ENCODE measurements around the gene KCNMA1.

The KCNMA1 gene

DNA sequence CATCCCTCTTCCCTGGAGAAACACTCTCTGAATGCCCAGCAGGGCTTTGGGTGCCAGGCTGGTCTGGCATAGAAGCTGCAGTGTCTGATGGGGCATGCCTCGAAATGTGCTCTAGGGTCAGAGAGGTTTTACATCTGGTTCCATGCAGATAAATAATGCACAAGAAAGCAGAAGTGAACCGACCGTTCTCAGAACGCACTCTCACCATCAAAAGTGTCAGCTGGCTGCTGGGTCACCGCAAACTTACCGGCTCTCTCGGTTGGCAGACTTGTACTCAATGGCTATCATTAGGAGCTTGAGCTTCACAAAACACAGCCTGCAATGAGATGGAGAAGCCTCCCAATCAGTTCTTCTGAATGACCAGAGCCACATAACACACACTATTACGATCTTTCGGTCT is 610.0 kb downstream of the KCNMA1 start:
- Histone ChIP-seq H2BK5ac (ENCODE audit: low read depth, low read length, poor library complexity, severe bottlenecking) (no peak overlapping the region), H3K27me3 (ENCODE audit: control insufficient read depth in 1 of 2, insufficient read depth in 1 of 2, low read length in 2 of 2) (no peaks in the 10 kb centered on the region), H4K91ac (ENCODE audit: low read length) (no peak overlapping the region), H2BK120ac (ENCODE audit: low read depth, low read length) (no peak overlapping the region), H3K4ac (ENCODE audit: low read depth in 1 of 2, low read length in 2 of 2) (no peak overlapping the region), H2AK5ac (ENCODE audit: low read length, severe bottlenecking) (no peak overlapping the region), H3K4me1 (ENCODE audit: control insufficient read depth, insufficient read depth, low read depth, low read length) (no peaks in the 10 kb centered on the region), H3K14ac (ENCODE audit: low read length in 2 of 2) (no peak overlapping the region), H3K9me3 (ENCODE audit: control insufficient read depth, low read length) (no peaks in the 10 kb centered on the region), H3K4me2 (ENCODE audit: low read length, poor library complexity, severe bottlenecking) (no peak overlapping the region), H3K18ac (ENCODE audit: low read depth in 1 of 2, low read length in 2 of 2) (no peak overlapping the region), H3K79me1 (replicated peaks; ENCODE audit: low read length, poor library complexity, severe bottlenecking) (no peaks in the 10 kb centered on the region), H3K9ac (ENCODE audit: low read length) (no peak overlapping the region), H2BK15ac (ENCODE audit: low read depth, poor library complexity, severe bottlenecking) (no peak overlapping the region), H4K8ac (ENCODE audit: low read length) (no peak overlapping the region), H3K36me3 (ENCODE audit: control insufficient read depth in 1 of 2, insufficient read depth in 2 of 2, low read depth in 1 of 2, low read length in 2 of 2) (no peaks in the 10 kb centered on the region), H2AFZ (ENCODE audit: low read depth, low read length) (no peak overlapping the region), H3K23ac (ENCODE audit: low read length in 2 of 2) (no peak overlapping the region), H3K4me3 (ENCODE audit: insufficient read depth in 1 of 2, low read depth in 1 of 2, low read length in 2 of 2) (no peak overlapping the region), H3K27ac (ENCODE audit: low read length, poor library complexity, severe bottlenecking) (no peak overlapping the region), H2BK12ac (ENCODE audit: low read length in 2 of 2) (no peak overlapping the region)
- WGBS, result 91% methylated on average over 9 of the region's 9 CpGs
- no peak for DNase-seq

DNA sequence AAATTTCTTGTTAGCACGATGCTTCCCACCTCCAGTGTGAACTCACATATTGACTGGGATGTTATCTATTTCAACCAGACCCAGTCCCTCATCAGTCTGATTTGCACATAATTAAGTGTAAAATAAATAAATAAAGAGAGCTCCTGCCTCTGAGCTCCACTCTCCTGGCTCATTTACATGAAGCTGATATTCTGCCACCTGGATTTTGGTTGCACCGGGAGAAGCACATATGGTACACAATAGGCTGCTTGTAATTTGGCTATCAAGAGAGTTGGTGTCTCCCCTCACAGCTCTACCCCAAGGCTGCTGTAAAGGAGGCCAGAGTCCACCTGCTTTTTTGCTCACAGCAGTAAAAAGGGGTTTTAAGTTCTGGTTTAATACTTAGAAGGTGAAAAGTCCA is 610.5 kb downstream of the KCNMA1 start:
- H3K9ac ChIP-seq (ENCODE audit: low read length), result no peak overlapping the region
- no peak overlapping the region for H3K23ac ChIP-seq (ENCODE audit: low read length in 2 of 2)
- no peaks in the 10 kb centered on the region for H3K27me3 ChIP-seq (ENCODE audit: control insufficient read depth in 1 of 2, insufficient read depth in 1 of 2, low read length in 2 of 2)
- H3K9me3 ChIP-seq (ENCODE audit: control insufficient read depth, low read length), result no peaks in the 10 kb centered on the region
- no peak overlapping the region for H3K4ac ChIP-seq (ENCODE audit: low read depth in 1 of 2, low read length in 2 of 2)
- 100% methylated on average over 2 of the region's 2 CpGs for WGBS
- no peak overlapping the region for H3K4me3 ChIP-seq (ENCODE audit: insufficient read depth in 1 of 2, low read depth in 1 of 2, low read length in 2 of 2)
- no peaks in the 10 kb centered on the region for H3K36me3 ChIP-seq (ENCODE audit: control insufficient read depth in 1 of 2, insufficient read depth in 2 of 2, low read depth in 1 of 2, low read length in 2 of 2)
- no peak overlapping the region for H3K14ac ChIP-seq (ENCODE audit: low read length in 2 of 2)
- DNase-seq, result no peak
- no peaks in the 10 kb centered on the region for H3K79me1 ChIP-seq (replicated peaks; ENCODE audit: low read length, poor library complexity, severe bottlenecking)
- no peak overlapping the region for H3K27ac ChIP-seq (ENCODE audit: low read length, poor library complexity, severe bottlenecking)
- no peak overlapping the region for H2BK5ac ChIP-seq (ENCODE audit: low read depth, low read length, poor library complexity, severe bottlenecking)
- H2BK12ac ChIP-seq (ENCODE audit: low read length in 2 of 2), result no peak overlapping the region
- no peak overlapping the region for H4K91ac ChIP-seq (ENCODE audit: low read length)
- no peak overlapping the region for H3K4me2 ChIP-seq (ENCODE audit: low read length, poor library complexity, severe bottlenecking)
- H3K18ac ChIP-seq (ENCODE audit: low read depth in 1 of 2, low read length in 2 of 2), result no peak overlapping the region
- H4K8ac ChIP-seq (ENCODE audit: low read length), result no peak overlapping the region
- no peak overlapping the region for H2BK15ac ChIP-seq (ENCODE audit: low read depth, poor library complexity, severe bottlenecking)
- H2AK5ac ChIP-seq (ENCODE audit: low read length, severe bottlenecking), result no peak overlapping the region
- no peak overlapping the region for H2BK120ac ChIP-seq (ENCODE audit: low read depth, low read length)
- H3K4me1 ChIP-seq (ENCODE audit: control insufficient read depth, insufficient read depth, low read depth, low read length), result no peaks in the 10 kb centered on the region
- no peak overlapping the region for H2AFZ ChIP-seq (ENCODE audit: low read depth, low read length)

DNA sequence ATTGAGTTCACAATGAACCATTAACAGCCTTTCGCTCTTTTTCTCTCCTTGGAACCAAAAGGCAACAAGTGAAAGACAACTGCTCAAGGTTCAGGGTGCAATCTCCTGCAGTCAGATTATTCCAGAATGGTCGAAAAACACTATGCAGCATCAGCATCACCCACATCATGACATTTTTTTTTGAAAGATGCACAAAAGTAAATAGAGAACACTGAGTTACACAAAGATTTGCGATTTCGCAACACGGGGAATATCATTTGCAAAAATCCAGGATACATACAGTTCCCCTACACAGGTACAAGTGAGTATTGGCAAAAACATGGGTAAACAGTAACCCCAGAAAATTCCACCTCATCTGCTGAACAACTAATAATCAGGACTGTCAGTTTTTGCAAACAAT is 611.5 kb downstream of the KCNMA1 start:
- whole genome bisulfite sequencing, result 96% methylated on average over 5 of the region's 5 CpGs
- H3K36me3 ChIP-seq (ENCODE audit: control insufficient read depth in 1 of 2, insufficient read depth in 2 of 2, low read depth in 1 of 2, low read length in 2 of 2), result no peaks in the 10 kb centered on the region

GRCh38 chr10:77024461-77024860 is 613.1 kb downstream of the KCNMA1 start:
- H3K4ac ChIP-seq (ENCODE audit: low read depth in 1 of 2, low read length in 2 of 2), result no peak overlapping the region
- no peaks in the 10 kb centered on the region for H3K27me3 ChIP-seq (ENCODE audit: control insufficient read depth in 1 of 2, insufficient read depth in 1 of 2, low read length in 2 of 2)
- no peak overlapping the region for H3K4me3 ChIP-seq (ENCODE audit: insufficient read depth in 1 of 2, low read depth in 1 of 2, low read length in 2 of 2)
- no peak overlapping the region for H2BK5ac ChIP-seq (ENCODE audit: low read depth, low read length, poor library complexity, severe bottlenecking)
- no peak for DNase-seq
- H3K4me1 ChIP-seq (ENCODE audit: control insufficient read depth, insufficient read depth, low read depth, low read length), result no peaks in the 10 kb centered on the region
- no peak overlapping the region for H3K4me2 ChIP-seq (ENCODE audit: low read length, poor library complexity, severe bottlenecking)
- H3K14ac ChIP-seq (ENCODE audit: low read length in 2 of 2), result no peak overlapping the region
- H2BK15ac ChIP-seq (ENCODE audit: low read depth, poor library complexity, severe bottlenecking), result no peak overlapping the region
- no peaks in the 10 kb centered on the region for H3K9me3 ChIP-seq (ENCODE audit: control insufficient read depth, low read length)
- H3K79me1 ChIP-seq (replicated peaks; ENCODE audit: low read length, poor library complexity, severe bottlenecking), result no peaks in the 10 kb centered on the region
- H4K91ac ChIP-seq (ENCODE audit: low read length), result no peak overlapping the region
- H2AK5ac ChIP-seq (ENCODE audit: low read length, severe bottlenecking), result no peak overlapping the region
- H3K27ac ChIP-seq (ENCODE audit: low read length, poor library complexity, severe bottlenecking), result no peak overlapping the region
- H3K36me3 ChIP-seq (ENCODE audit: control insufficient read depth in 1 of 2, insufficient read depth in 2 of 2, low read depth in 1 of 2, low read length in 2 of 2), result no peaks in the 10 kb centered on the region
- no peak overlapping the region for H2BK120ac ChIP-seq (ENCODE audit: low read depth, low read length)
- H4K8ac ChIP-seq (ENCODE audit: low read length), result no peak overlapping the region
- no peak overlapping the region for H3K18ac ChIP-seq (ENCODE audit: low read depth in 1 of 2, low read length in 2 of 2)
- no peak overlapping the region for H2BK12ac ChIP-seq (ENCODE audit: low read length in 2 of 2)
- H2AFZ ChIP-seq (ENCODE audit: low read depth, low read length), result no peak overlapping the region
- no peak overlapping the region for H3K9ac ChIP-seq (ENCODE audit: low read length)
- no peak overlapping the region for H3K23ac ChIP-seq (ENCODE audit: low read length in 2 of 2)

More for the DNA sequence above, 611.5 kb downstream of the KCNMA1 start:
- Histone ChIP-seq H3K23ac (ENCODE audit: low read length in 2 of 2) (no peak overlapping the region), H3K4me1 (ENCODE audit: control insufficient read depth, insufficient read depth, low read depth, low read length) (no peaks in the 10 kb centered on the region), H2BK12ac (ENCODE audit: low read length in 2 of 2) (no peak overlapping the region), H3K18ac (ENCODE audit: low read depth in 1 of 2, low read length in 2 of 2) (no peak overlapping the region), H3K4ac (ENCODE audit: low read depth in 1 of 2, low read length in 2 of 2) (no peak overlapping the region), H2BK15ac (ENCODE audit: low read depth, poor library complexity, severe bottlenecking) (no peak overlapping the region), H4K8ac (ENCODE audit: low read length) (no peak overlapping the region), H3K4me2 (ENCODE audit: low read length, poor library complexity, severe bottlenecking) (no peak overlapping the region), H3K27ac (ENCODE audit: low read length, poor library complexity, severe bottlenecking) (no peak overlapping the region), H3K27me3 (ENCODE audit: control insufficient read depth in 1 of 2, insufficient read depth in 1 of 2, low read length in 2 of 2) (no peaks in the 10 kb centered on the region), H3K79me1 (replicated peaks; ENCODE audit: low read length, poor library complexity, severe bottlenecking) (no peaks in the 10 kb centered on the region), H4K91ac (ENCODE audit: low read length) (no peak overlapping the region), H3K9me3 (ENCODE audit: control insufficient read depth, low read length) (no peaks in the 10 kb centered on the region), H2BK120ac (ENCODE audit: low read depth, low read length) (no peak overlapping the region), H3K4me3 (ENCODE audit: insufficient read depth in 1 of 2, low read depth in 1 of 2, low read length in 2 of 2) (no peak overlapping the region), H2AK5ac (ENCODE audit: low read length, severe bottlenecking) (no peak overlapping the region), H3K14ac (ENCODE audit: low read length in 2 of 2) (no peak overlapping the region), H3K9ac (ENCODE audit: low read length) (no peak overlapping the region), H2BK5ac (ENCODE audit: low read depth, low read length, poor library complexity, severe bottlenecking) (no peak overlapping the region), H2AFZ (ENCODE audit: low read depth, low read length) (no peak overlapping the region)
- DNase-seq, result no peak

Data from mesenchymal stem cell (in vitro differentiated cells and primary cell).